GM23338 (cell line): ENCODE data around the gene PTPRE. TPM values are rescaled to one million over a fixed set of nuclear protein-coding genes. Genes with fewer than 3 reads are reported as not detected.

Source experiments
- ATAC-seq: fragments of 200-7000 bp; cut with Tn5 transposase; 3 replicates; pipeline ENCODE4 v1.9.1; 2020
- DNase-seq: peaks from one replicate; pipeline ENCODE4 v3.0.0-alpha.2; 2015; ENCODE audit warnings: low spot score
- H2AFZ ChIP-seq: fragments of 200-600 bp; sonication (generic); 2 replicates; pipeline ENCODE4 v1.8.0; 2016; ENCODE audit warnings: antibody characterized with exemption, mild to moderate bottlenecking, moderate library complexity
- H3F3A ChIP-seq: fragments of 200-600 bp; sonication (generic); replicated peaks from 2 replicates; pipeline ENCODE4 v1.8.0; 2017; ENCODE audit warnings: antibody characterized with exemption, mixed run types, low read depth
- H3K27ac ChIP-seq: fragments of 200-600 bp; sonication (generic); 2 replicates; pipeline ENCODE4 v1.6.1; 2016; ENCODE audit warnings: low read depth
- H3K27me3 ChIP-seq: fragments of 200-600 bp; sonication (generic); 2 replicates; pipeline ENCODE4 v1.8.0; 2016; ENCODE audit warnings: mild to moderate bottlenecking, mixed run types, moderate library complexity; ENCODE audit not compliant: insufficient read depth
- H3K36me3 ChIP-seq: fragments of 200-600 bp; sonication (generic); 2 replicates; pipeline ENCODE4 v1.8.0; 2016; ENCODE audit warnings: mild to moderate bottlenecking; ENCODE audit not compliant: insufficient read depth
- H3K4me1 ChIP-seq: fragments of 200-600 bp; sonication (generic); 2 replicates; pipeline ENCODE4 v1.8.0; 2016; ENCODE audit warnings: mild to moderate bottlenecking, moderate library complexity; ENCODE audit not compliant: insufficient read depth
- H3K4me2 ChIP-seq: fragments of 200-600 bp; sonication (generic); 2 replicates; pipeline ENCODE4 v1.7.1; 2017; ENCODE audit warnings: mixed run types
- H3K4me3 ChIP-seq: fragments of 200-600 bp; sonication (generic); 2 replicates; pipeline ENCODE4 v1.6.1; 2016; ENCODE audit warnings: mixed run types
- H3K79me2 ChIP-seq: fragments of 200-600 bp; sonication (generic); replicated peaks from 2 replicates; pipeline ENCODE4 v1.8.0; 2017; ENCODE audit warnings: mild to moderate bottlenecking; ENCODE audit not compliant: insufficient read depth
- H3K9me2 ChIP-seq: fragments of 200-600 bp; sonication (generic); 2 replicates; pipeline ENCODE4 v1.8.0; 2017; ENCODE audit not compliant: insufficient read depth
- H4K20me1 ChIP-seq: fragments of 200-600 bp; sonication (generic); replicated peaks from 2 replicates; pipeline ENCODE4 v1.8.0; 2017; ENCODE audit warnings: mild to moderate bottlenecking; ENCODE audit not compliant: insufficient read depth
- H3K27ac Mint-ChIP-seq: 2 replicates; pipeline ENCODE4 v1.8.0; 2020; ENCODE audit warnings: inconsistent platforms, mild to moderate bottlenecking, moderate library complexity, mixed read lengths
- H3K27me3 Mint-ChIP-seq: 3 replicates; pipeline ENCODE4 v1.8.0; 2022; ENCODE audit warnings: low read depth, mild to moderate bottlenecking, moderate library complexity, mixed read lengths, inconsistent platforms; ENCODE audit not compliant: insufficient read depth, poor library complexity
- H3K36me3 Mint-ChIP-seq: 3 replicates; pipeline ENCODE4 v1.8.0; 2021; ENCODE audit warnings: low read depth, mild to moderate bottlenecking, inconsistent platforms, moderate library complexity, mixed read lengths
- H3K4me1 Mint-ChIP-seq: 3 replicates; pipeline ENCODE4 v1.8.0; 2020; ENCODE audit warnings: mild to moderate bottlenecking, inconsistent platforms, mixed read lengths
- H3K4me3 Mint-ChIP-seq: 3 replicates; pipeline ENCODE4 v1.8.0; 2021; ENCODE audit warnings: moderate library complexity, mild to moderate bottlenecking, inconsistent platforms, mixed read lengths
- H3K9me3 Mint-ChIP-seq: 3 replicates; pipeline ENCODE4 v1.8.0; 2020; ENCODE audit warnings: moderate library complexity, mild to moderate bottlenecking, inconsistent platforms, mixed read lengths
- EZH2 ChIP-seq: fragments of 200-600 bp; sonication (generic); IDR thresholded peaks from one replicate; pipeline ENCODE4 v1.8.0; 2017; ENCODE audit warnings: antibody characterized with exemption, mild to moderate bottlenecking, low read depth; ENCODE audit not compliant: unreplicated experiment
- EZH2phosphoT487 ChIP-seq: fragments of 200-600 bp; sonication (generic); IDR thresholded peaks from one replicate; pipeline ENCODE4 v1.8.1; 2018; ENCODE audit warnings: antibody characterized with exemption; ENCODE audit not compliant: unreplicated experiment
- JUNB ChIP-seq: IDR thresholded peaks from one replicate; pipeline ENCODE4 v1.6.1; 2016; ENCODE audit warnings: antibody characterized with exemption; ENCODE audit not compliant: unreplicated experiment
- NANOG ChIP-seq: IDR thresholded peaks from 2 replicates; pipeline ENCODE4 v1.6.1; 2016; ENCODE audit warnings: antibody characterized with exemption, borderline replicate concordance
- ZNF462 ChIP-seq: fragments of 250-450 bp; sonication (Bioruptor Pico); IDR thresholded peaks from 2 replicates; pipeline ENCODE4 v1.5.0; 2020; ENCODE audit warnings: mild to moderate bottlenecking, moderate library complexity
- polyA plus RNA-seq: library from polyadenylated mRNA; unstranded; fragments of >200 nt; fragmentation: Nextera tagmentation; extraction: Ambion mirVana; gene quantifications from 2 replicates; pipeline ENCODE4 v1.2.1, GENCODE V29; 2016
- total RNA-seq: library from RNA; depleted of rRNA; stranded (reverse); fragments of >200 nt; shearing (Covaris generic); gene quantifications from 2 replicates; pipeline ENCODE4 v1.2.3, GENCODE V29; 2014
- TF ChIP-seq, protein P1 (sequence below): IDR thresholded peaks from one replicate; pipeline ENCODE4 v1.6.1; 2018; ENCODE audit warnings: antibody characterized with exemption; ENCODE audit not compliant: unreplicated experiment

PTPRE gene
- total and polyA plus RNA-seq, 2 experiments from 2014 or later, result 0.34 to 0.42 TPM

- TF ChIP-seq ZNF462 (CRISPR knock-in tag), result no peak
- TF ChIP-seq NANOG, result no peak
- TF ChIP-seq, protein P1, sequence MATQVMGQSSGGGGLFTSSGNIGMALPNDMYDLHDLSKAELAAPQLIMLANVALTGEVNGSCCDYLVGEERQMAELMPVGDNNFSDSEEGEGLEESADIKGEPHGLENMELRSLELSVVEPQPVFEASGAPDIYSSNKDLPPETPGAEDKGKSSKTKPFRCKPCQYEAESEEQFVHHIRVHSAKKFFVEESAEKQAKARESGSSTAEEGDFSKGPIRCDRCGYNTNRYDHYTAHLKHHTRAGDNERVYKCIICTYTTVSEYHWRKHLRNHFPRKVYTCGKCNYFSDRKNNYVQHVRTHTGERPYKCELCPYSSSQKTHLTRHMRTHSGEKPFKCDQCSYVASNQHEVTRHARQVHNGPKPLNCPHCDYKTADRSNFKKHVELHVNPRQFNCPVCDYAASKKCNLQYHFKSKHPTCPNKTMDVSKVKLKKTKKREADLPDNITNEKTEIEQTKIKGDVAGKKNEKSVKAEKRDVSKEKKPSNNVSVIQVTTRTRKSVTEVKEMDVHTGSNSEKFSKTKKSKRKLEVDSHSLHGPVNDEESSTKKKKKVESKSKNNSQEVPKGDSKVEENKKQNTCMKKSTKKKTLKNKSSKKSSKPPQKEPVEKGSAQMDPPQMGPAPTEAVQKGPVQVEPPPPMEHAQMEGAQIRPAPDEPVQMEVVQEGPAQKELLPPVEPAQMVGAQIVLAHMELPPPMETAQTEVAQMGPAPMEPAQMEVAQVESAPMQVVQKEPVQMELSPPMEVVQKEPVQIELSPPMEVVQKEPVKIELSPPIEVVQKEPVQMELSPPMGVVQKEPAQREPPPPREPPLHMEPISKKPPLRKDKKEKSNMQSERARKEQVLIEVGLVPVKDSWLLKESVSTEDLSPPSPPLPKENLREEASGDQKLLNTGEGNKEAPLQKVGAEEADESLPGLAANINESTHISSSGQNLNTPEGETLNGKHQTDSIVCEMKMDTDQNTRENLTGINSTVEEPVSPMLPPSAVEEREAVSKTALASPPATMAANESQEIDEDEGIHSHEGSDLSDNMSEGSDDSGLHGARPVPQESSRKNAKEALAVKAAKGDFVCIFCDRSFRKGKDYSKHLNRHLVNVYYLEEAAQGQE, result no peak
Measured at GRCh38 chr10:128051548-128051947, 144.6 kb downstream of the PTPRE start (continued).

DNA sequence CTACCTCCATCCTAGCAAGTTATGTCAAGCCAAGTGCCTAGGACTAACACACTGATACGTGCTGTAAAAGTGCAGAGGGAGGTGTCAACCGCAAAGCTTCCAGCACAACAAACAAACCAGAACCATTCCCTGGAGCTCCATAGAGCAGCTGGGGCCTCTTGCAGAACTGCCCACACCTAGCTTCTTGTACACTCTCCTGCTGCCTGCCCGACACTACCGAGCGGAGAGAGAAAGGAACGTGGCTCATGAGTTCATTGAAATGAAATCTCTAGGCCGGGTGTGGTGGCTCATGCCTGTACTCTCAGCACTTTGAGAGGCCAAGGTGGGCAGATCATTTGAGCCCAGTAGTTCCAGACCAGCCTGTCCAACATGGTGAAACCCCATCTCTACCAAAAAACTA, 145.8 kb downstream of the PTPRE start:
- H3K9me3 Mint-ChIP-seq, result no peaks in the 10 kb centered on the region
- H3K4me1 Mint-ChIP-seq, result peaks cover 6% of the 10 kb centered on the region
- Histone ChIP-seq H3K27me3 (no peaks in the 10 kb centered on the region), H3K4me2 (no peak overlapping the region), H3K4me1 (no peaks in the 10 kb centered on the region), H4K20me1 (no peaks in the 10 kb centered on the region), H3K79me2 (no peaks in the 10 kb centered on the region), H3K9me2 (no peaks in the 10 kb centered on the region), H3F3A (0 out of 2 replicates have a peak, but pooled peaks cover 3% of the 10 kb centered on the region), H2AFZ (no peak overlapping the region), H3K4me3 (no peak overlapping the region), H3K27ac (no peak overlapping the region), H3K36me3 (no peaks in the 10 kb centered on the region)
- no peak overlapping the region for H3K4me3 Mint-ChIP-seq
- no peaks in the 10 kb centered on the region for H3K36me3 Mint-ChIP-seq
- H3K27ac Mint-ChIP-seq, result no peak overlapping the region
- TF ChIP-seq EZH2 (no peak), EZH2phosphoT487 (no peak), JUNB (no peak)
- H3K27me3 Mint-ChIP-seq, result peaks cover 3% of the 10 kb centered on the region
- DNase-seq, result no peak
- no peak for ATAC-seq
